Measurements from ENCODE around the gene ANKRD44.

ANKRD44 gene

DNA sequence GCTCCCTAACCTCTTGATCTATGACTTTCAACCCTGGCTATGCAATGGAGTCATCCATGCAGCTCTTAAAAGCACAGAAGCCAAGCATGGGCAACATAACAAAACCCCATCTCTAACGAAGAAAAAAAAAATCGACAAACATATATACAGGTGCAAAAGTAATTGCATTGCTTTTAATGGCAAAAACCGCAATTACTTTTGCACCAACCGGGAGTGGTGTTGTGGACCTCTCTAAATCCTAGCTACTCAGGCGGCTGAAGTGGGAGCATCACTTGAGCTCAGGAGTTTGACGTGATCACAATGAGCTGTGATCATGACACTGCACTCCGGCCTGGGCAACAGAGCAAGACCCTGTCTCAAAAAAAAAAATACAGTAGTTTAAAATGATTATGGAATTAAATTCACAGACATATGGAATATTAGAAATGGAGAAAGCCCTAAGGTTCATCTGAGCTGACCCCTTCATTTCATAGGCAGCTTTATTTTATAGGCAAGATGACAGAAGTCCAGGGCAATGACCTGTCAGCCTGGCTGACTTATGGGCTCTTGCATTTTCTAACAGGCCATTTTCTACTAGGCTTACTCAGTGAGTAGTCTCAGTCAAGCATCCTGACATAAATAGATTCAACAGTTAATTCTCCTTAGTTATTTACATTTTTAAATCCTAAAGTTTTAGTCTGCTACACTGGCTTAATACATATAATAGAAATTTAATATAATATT lies 183.8 kb downstream of the ANKRD44 start:
- in situ Hi-C loops (cut with MboI; ENCODE audit: low sequenced_read_pairs): no loop called here

DNA sequence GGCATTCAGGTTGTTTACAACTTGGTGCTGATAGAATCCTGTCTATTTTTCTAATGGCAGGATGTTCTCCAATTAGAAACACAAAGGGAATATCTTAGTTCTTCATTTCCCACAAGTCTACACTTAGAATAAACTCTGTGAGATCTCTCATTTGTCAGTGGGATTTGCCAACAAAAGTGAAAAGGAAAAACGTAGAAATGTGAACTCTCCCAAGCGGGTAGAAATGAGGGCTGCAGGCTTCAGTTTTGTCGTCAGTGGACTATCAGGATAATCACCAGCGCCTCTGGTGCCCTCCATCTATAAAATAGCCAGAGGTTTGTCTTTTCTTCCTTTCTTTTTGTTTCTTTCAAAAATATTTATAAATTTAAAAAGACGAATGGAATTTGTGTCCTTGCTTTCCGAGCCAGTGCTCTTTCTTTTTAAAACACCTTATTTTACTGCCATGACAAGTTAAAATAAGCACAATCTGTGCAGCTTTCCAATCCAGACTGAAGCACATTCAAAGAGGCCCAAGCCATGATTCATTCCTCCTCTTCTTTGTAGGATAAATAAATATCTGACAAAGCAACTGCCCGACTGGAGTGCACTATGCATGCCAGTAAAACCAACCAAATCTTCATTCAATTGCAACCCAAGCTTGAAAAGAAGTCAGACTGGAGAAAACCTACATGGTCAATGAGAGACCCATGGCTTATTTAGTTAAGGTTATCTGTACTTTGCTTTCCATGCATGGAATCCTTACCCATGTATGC lies 185.8 kb downstream of the ANKRD44 start:
- in situ Hi-C loops (cut with MboI; ENCODE audit: low sequenced_read_pairs): no loop called here

DNA sequence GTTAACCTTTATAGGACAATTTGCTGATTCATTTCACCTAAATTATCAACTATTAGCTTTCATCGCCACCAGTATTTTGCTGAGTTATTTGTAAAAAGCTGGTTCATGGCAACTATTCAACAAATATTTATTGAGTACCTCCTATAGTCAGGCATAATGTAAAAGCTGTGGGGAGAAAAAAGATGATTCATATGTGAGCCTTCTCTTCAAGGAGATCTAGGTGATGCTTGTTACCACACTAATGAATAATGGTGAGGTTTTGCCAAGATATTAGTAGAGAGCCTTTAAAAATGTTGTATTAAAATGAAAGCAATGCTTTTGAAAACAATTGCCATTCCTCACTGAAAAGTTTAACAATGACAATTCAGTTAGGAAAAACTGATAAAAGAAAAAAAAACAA lies 187.8 kb downstream of the ANKRD44 start:
- in situ Hi-C loops (cut with MboI; ENCODE audit: low sequenced_read_pairs): no loop called here

DNA sequence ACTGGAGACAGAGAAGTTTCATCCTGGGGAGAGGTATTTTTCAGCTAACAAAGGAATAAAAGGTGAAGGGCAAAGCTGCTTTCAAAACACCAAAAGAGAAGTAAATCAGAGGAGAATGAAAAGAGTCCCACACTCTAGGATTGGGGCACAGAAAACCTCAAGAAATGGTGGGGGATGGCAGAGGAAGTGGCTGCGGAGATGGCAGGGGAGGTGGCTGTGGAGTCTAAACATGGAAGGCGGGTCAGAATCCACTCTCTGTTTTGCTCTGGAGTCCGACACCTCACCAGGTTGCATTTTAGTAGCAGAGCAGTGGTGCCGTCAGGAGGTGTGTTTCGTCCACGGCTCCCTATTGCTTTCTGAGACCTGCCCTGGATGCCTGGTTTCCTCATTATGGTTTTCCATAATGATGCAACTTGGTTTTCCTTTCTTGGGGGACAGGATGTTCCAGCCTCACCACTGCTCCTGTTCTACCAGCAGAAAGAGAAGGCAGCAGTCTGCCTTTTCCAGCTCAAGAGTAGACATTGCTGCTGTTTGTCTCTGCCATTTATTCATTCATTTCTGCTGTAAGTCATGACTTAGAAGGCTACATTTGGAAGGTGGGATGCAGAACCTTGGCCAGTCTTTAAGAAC lies 188.7 kb downstream of the ANKRD44 start:
- in situ Hi-C loops (cut with MboI; ENCODE audit: low sequenced_read_pairs): no loop called here

DNA sequence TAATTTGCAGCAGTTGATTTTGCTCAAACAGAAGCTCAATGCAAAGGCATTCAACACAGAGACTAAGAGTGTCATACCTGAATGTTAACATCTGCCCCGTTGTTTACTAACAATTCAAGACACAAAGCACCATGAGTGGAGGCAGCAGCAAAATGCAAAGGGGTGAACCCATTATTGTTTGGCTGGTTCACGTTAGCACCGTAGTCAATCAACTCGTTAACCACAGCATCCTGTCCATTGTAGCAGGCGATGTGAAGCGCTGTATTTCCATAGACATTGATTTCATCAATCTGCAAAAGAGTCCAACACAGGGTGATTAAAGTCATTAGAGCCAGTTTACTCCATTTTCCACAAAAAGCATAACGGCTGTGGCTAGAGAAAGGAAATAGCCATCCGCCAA lies 189.3 kb downstream of the ANKRD44 start:
- in situ Hi-C loops (cut with MboI; ENCODE audit: low sequenced_read_pairs): no loop called here

DNA sequence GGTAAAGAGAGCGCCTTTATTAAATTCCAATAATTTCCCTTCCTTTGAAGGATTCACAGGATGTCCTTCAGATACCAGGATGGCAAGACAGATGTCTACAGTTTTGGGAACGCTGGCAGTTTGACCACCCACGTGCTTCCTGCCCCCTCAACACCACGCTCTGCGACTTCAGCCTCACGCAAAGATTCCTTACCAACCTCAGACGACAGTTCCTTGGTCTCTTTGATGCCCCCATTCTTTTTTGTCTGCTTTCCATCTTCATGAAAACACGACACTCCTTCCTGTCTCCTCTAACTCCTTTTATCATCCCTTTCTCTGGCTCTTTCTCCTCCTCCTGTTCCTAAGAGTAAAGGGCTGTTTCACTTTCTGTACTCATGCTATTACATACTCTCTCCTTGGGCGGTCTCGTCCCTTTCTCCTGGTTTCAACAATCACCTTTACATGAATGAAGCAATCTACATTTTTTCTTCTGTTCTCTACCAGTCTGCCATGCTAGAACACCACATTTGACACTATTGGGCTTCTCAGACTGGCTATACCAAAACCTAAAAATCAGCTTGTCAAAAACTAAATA lies 194.2 kb downstream of the ANKRD44 start:
- in situ Hi-C loops (cut with MboI; ENCODE audit: low sequenced_read_pairs): no loop called here

DNA sequence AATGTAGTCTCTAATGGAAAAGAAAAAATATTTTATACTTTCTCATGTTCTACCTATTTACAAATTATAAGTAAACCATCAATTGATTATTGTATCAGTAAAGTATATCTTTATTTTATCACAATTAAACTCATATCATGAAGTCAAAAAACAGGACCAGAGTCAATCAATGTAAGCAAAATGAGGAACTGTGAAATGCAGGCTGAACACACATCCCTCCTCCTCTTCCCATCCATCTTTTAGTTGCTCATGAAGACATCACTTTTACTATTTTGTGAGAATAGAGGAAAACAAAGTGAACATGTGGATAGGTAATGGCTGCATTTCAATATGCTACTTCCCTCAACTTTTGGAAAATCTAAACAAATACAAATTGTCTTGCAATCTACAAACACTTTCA lies 195.3 kb downstream of the ANKRD44 start:
- in situ Hi-C loops (cut with MboI; ENCODE audit: low sequenced_read_pairs): no loop called here

DNA sequence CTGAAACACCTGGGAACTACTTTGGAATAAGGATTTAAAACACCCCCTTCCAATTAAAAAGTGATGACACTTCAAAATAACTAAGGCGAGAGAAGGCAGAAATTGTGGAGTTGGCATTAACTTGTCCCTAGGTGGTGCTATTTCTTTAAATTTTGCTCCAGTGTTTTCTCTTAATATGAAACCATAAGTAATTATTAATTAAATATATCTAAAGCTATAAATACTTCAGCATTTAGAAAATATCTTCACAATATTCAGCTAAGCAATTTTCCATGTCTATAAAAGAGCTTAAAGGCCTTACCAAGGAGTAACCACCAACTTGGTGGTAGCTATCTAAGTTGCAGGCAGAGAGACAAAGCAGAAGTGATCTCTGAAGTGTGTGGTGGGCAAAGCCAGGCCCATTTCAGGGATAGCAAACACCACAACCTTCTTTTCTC lies 197.3 kb downstream of the ANKRD44 start:
- in situ Hi-C loops (cut with MboI; ENCODE audit: low sequenced_read_pairs): no loop called here

DNA sequence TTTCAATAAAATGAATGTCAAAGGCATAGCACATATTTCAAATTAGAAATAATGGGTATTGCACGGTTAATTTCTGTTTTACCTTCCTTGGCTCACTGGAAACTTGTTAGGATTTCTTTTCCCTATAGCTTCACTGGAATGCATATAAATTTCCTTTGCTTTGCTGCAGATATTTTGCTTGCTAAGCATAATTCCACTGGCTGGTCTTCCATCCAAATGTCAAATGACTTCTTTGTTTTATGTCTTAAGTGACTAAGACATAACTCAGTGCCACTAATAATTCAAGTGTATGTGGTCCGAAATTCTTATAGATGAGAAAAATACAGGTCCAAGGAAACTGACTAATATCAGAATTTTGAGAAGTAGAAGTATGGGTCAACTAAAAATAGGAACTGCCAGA lies 201.3 kb downstream of the ANKRD44 start:
- in situ Hi-C loops (cut with MboI; ENCODE audit: low sequenced_read_pairs): no loop called here

DNA sequence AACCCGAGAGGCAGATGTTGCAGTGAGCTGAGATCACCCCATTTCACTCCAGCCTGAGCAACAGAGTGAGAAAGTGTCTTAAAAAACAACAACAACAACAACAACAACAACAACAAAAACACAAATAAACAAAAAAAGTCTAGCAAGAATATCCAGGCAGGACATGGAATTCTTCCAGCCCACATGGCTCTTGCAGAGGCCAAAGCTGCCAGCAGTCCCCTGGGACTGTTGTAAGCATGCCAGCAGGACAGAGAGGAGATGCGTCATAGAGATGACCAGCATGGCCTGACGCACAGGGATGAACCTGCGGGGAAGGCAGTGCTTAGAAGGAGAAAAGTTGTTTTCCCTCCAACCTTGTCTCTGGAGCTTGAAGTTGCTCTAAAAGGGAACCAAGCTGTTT lies 201.8 kb downstream of the ANKRD44 start:
- in situ Hi-C loops (cut with MboI; ENCODE audit: low sequenced_read_pairs): no loop called here

DNA sequence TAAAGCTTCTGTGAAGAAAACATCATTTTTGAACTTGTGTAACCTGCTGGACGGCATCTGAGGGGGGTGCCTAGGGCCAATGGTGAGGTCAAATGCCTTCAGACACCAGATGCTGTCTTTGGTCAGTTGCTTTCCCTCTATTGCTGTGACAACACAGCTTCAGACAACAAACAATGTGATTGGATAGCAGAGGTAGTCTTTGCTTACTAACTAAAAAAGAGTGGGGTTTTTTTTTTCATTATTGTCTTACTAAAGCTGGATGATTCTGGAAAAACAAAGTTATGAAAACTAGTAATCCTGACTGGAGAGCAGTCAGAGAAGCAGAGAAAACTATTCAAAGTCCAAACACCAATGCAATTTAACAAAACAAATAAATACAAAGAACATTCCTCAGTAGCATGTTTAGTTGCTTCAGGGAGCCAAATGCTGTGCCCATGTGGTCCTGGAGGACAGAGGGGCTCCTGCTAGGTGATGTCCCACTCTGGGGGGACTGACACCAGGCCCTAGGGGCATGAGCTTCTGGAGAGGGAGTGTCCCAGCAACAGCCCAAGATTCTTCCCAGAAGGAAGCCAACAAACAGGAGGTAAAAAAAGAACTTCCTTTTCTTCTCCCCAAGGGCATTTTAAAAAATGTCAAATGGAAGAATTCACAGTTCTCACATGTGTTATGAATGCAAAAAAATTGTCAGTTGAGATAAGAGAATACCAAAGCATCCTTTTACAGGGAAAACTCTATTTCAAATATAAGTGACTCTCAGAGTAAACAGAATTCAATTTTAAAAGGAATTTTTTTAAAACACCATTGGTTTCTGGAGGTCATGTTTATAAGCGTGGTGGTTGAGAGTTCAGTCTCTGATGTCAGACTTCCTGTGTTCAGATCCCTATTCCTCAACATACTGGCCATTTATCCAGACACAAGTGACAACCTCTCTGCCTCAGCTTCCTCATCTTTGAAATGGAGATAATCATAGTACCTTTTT lies 203.0 kb downstream of the ANKRD44 start:
- in situ Hi-C loops (cut with MboI; ENCODE audit: low sequenced_read_pairs): no loop called here

DNA sequence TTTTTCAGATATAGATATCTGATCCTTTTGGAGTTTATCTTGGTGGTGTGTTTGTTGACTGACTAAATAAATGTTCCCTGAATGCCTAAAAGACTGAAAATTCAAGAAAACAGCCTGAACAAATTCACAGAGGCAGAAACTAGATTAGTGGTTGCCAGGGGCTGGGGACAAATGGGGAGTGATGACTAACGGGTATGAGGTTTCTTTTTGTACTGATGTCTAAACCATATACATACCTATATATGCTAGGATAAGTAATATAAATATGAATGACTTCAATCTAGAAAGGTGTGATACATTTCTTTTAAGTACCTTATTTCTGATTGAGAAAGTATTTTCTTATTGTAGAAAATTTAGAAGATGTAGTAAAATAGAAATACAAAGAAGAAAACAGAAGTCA lies 207.2 kb downstream of the ANKRD44 start:
- in situ Hi-C loops (cut with MboI; ENCODE audit: low sequenced_read_pairs): no loop called here

DNA sequence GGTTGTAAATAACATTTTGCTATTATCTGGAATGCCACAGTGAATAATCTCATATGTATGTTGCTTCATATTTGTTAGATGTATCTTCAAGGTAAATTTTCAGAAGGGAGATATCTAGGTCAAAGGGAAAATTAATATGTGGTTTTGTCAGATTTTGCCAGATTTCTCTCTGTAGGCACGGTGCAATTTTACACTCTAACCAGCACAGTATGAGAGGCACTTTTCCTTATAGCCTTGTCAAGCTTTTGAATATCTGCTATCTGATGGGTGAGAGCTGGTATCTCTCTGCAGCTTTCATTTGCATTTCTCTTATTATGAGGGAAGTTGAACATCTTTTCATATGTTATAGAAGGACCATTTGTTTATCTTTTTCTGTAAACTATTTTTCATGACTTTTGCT lies 208.3 kb downstream of the ANKRD44 start:
- in situ Hi-C loops (cut with MboI; ENCODE audit: low sequenced_read_pairs): no loop called here

DNA sequence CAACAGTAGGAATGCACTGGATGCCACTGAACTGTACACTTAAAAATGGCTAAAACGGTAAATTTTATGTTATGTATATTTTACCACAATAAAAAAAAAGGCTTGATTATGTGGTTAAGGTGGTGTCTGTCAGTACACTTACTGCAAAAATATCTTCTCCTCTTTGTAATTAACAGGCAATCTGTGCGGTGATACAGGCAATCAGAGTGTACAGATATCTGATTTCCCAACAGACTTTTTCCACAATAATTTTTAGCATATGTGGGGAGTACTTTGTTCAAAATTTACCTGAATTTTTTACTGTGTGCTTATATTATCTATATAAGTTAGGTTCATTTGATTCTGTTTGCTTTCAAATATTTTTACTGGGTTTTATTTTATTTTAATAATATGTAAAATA lies 209.1 kb downstream of the ANKRD44 start:
- in situ Hi-C loops (cut with MboI; ENCODE audit: low sequenced_read_pairs): no loop called here

DNA sequence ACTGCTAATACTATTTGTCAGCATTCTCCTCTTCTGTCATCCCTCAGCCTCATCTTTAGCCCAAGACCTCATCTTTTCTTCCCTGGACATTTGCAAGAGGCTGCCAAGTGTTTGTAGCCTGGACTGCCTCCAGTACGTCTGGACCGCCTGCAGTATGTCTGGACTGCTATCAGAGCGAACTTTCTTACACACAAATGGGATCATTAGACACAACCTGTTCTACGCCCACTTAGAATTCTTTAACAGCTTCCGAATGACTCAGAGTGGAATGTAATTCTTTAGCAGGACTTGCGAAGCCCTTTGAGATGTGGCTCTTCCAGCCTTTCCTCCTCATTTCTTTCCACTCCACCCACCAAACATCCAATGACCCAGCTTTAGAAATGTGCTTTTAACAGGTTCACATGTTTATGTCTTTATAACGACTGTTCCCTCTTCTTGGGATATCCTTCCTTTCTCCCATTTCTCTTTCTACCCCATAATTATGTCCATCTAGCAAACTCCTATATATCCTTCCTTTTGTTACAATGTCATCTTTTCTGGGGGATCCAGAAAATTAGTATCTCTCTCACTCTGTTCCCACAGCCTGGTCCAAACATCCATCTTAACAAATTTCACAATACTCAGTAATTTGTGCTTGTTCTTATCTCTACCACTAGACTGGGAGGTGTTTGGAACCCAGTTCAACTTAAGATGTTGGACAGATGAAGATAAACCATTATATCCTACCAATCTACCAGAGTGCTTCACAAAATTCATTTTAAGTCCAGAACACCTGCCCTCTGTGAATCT lies 212.8 kb downstream of the ANKRD44 start:
- in situ Hi-C loops (cut with MboI; ENCODE audit: low sequenced_read_pairs): no loop called here

DNA sequence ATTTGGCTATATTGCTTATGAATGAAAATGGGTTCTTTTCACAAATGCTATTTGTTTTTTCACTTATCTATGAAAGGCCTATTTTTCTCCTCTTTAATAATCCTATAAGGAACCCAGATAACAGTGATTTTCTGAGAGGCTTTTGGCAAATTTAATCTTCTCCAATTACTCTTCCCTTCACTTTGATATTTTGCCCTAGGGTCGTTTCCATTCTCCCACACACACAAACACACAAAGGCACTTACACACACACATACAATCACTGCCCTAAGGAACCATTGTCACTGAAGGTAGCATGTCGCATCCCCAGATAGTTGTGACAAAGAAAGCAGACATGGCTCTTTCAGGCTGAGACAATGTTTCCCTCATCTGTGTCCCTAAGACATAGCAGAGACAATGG lies 213.9 kb downstream of the ANKRD44 start:
- in situ Hi-C loops (cut with MboI; ENCODE audit: low sequenced_read_pairs): no loop called here

DNA sequence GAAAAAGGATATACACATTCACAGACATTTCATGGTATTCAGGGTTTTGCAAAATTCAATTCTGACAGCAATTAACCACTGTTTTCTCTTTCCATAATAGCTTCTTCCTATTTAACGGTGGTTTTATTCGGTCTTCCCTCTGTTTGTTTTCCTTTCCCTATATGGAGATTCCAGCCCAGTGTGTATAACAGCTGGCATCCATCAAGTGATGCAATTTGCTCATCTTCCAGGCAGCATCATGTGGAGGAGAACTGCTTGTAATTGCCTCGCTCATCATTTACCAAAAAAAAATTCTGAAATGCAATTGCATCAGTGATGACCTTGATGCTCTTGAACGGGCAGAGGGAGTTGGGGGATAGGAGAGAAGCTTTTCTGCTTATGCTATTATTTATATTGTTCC lies 218.1 kb downstream of the ANKRD44 start:
- in situ Hi-C loops (cut with MboI; ENCODE audit: low sequenced_read_pairs): no loop called here

DNA sequence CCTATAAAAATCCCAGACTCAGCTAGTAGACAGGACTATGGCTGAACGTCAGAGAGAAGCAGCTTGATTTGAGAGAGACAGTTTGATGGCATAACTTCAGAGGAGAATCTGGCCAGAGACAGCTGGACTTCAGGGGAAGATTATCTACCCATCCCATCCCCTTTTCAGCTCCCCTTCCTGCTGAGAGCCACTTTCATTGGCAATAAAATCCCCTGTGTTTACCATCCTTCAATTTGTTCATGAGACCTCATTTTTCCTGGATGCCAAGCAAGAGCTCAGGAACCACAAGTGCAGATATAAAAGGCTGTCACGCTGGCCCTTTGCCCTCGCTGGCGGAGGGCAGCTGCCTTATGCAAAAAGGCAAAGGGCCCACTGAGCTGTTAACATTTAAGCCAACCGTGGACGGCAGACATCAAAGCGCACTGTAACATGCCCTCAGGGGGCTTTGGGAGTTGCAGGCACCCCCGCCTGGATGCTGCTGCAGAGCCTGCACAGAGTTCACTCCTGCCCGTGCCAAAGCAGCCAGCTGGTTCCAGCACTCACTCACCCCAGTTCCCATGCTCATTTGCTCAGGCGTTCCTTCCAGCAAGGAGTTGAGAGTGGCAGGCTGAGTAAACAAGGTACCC lies 219.7 kb downstream of the ANKRD44 start:
- in situ Hi-C loops (cut with MboI; ENCODE audit: low sequenced_read_pairs): no loop called here

DNA sequence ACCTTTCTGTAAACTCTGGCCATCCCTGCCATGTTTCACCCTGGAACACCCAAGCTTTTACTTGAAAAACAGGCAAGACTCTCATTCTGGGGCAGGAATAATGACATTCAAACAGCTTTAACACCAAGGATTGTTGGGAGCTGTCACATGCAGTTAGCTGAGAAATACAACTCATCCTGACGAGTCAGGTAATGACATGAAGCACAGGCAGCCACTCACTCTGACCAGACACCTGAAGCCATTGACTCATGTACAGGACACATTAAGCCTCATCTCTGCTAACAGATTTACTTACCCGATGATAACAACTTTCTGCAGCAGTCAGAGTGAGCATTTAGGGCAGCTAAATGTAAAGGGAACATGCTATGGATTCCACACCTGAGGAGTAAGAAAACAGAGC lies 220.9 kb downstream of the ANKRD44 start:
- in situ Hi-C loops (cut with MboI; ENCODE audit: low sequenced_read_pairs): no loop called here

Data from HL-60/S4 treated with phorbol 12-myristate 13-acetate at 8.2 ng/mL for 4 days and 3 days (cell line).